Smooth muscle cell (in vitro differentiated cells): ENCODE results near the gene ANAPC16. TPM values are rescaled to one million over a fixed set of nuclear protein-coding genes. Genes with fewer than 3 reads are reported as not detected.
A peak's percentile ranks its signal among the peaks of the same experiment; 100 is the strongest.

Experiments
- DNase-seq: peaks from one replicate; lab custom pipeline; 2025; ENCODE audit not compliant: unreplicated experiment; lab: John Stamatoyannopoulos, UW
- H2AFZ ChIP-seq: fragments of 200-600 bp; sonication (generic); 2 replicates; pipeline ENCODE4 v1.6.0; 2016; ENCODE audit warnings: antibody characterized with exemption, low read depth, mild to moderate bottlenecking
- H3F3A ChIP-seq: fragments of 200-600 bp; sonication (generic); 2 replicates; pipeline ENCODE4 v1.6.0; 2017; ENCODE audit warnings: antibody characterized with exemption, low read depth
- H3K27ac ChIP-seq: fragments of 200-600 bp; sonication (generic); 2 replicates; pipeline ENCODE4 v1.5.1; 2016; ENCODE audit warnings: low read depth, mild to moderate bottlenecking
- H3K27me3 ChIP-seq: fragments of 200-600 bp; sonication (generic); 2 replicates; pipeline ENCODE4 v1.6.1; 2016; ENCODE audit warnings: low read depth, mild to moderate bottlenecking
- H3K36me3 ChIP-seq: fragments of 200-600 bp; sonication (generic); 2 replicates; pipeline ENCODE4 v1.5.1; 2016; ENCODE audit warnings: low read depth
- H3K4me1 ChIP-seq: fragments of 200-600 bp; sonication (generic); 2 replicates; pipeline ENCODE4 v1.5.1; 2016; ENCODE audit warnings: low read depth
- H3K4me2 ChIP-seq: fragments of 200-600 bp; sonication (generic); 2 replicates; pipeline ENCODE4 v1.6.0; 2016; ENCODE audit warnings: mild to moderate bottlenecking
- H3K4me3 ChIP-seq: fragments of 200-600 bp; sonication (generic); 2 replicates; pipeline ENCODE4 v1.5.1; 2016; ENCODE audit warnings: mild to moderate bottlenecking
- H3K79me2 ChIP-seq: fragments of 200-600 bp; sonication (generic); 2 replicates; pipeline ENCODE4 v1.6.0; 2016; ENCODE audit warnings: low read depth, mild to moderate bottlenecking
- H3K9ac ChIP-seq: fragments of 200-600 bp; sonication (generic); 2 replicates; pipeline ENCODE4 v1.6.0; 2016; ENCODE audit warnings: low read depth
- H3K9me3 ChIP-seq: fragments of 200-600 bp; sonication (generic); replicated peaks from 2 replicates; pipeline ENCODE4 v1.5.1; 2016; ENCODE audit warnings: low read depth
- H4K20me1 ChIP-seq: fragments of 200-600 bp; sonication (generic); 2 replicates; pipeline ENCODE4 v1.6.0; 2016; ENCODE audit warnings: low read depth
- CTCF ChIP-seq: fragments of 200-600 bp; sonication (generic); IDR thresholded peaks from 2 replicates; pipeline ENCODE4 v1.5.1; 2017; ENCODE audit warnings: borderline replicate concordance, mild to moderate bottlenecking, antibody characterized with exemption; ENCODE audit not compliant: insufficient read depth, poor library complexity, severe bottlenecking
- whole genome bisulfite sequencing: methylation state at CpG from one replicate; pipeline ENCODE4 v1.1.7; 2016; ENCODE audit warnings: low lambda C conversion rate; 5-methylcytosine and 5-hydroxymethylcytosine counted together
- polyA plus RNA-seq: library from polyadenylated mRNA; unstranded; fragments of >200 nt; fragmentation: Nextera tagmentation; extraction: Ambion mirVana; gene quantifications from 2 replicates; pipeline ENCODE4 v1.2.1, GENCODE V29; 2016
- total RNA-seq: library from RNA; depleted of rRNA; stranded (reverse); fragments of >200 nt; gene quantifications from 2 replicates; pipeline ENCODE4 v1.2.3, GENCODE V29; 2014

Gene ANAPC16
- total and polyA plus RNA-seq, 2 experiments from 2014 or later, result 76.4 to 81.8 TPM

DNA sequence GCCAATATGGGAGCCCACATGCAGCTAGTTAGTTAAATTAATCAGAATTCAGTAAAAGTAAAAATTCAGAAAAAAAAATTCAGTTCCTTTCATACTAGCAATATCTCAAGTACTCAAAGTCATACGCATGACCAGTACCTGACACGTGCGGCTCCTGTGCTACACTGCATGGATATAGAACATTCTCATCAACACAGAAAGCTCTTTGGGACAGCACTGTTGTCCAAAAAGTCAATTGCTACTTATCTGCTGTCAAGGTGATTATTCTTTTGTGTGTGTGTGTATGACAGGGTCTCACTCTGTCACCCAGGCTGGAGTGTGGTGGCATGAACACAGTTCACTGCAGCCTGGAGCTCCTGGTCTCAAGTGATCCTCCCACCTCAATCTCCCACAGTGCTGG lies 14.9 kb upstream of the ANAPC16 start:
- Histone ChIP-seq H3K27ac (no peak overlapping the region), H3F3A (no peaks in the 10 kb centered on the region), H3K4me2 (no peak overlapping the region), H4K20me1 (peaks cover 10% of the 10 kb centered on the region), H2AFZ (no peak overlapping the region), H3K4me1 (no peaks in the 10 kb centered on the region), H3K79me2 (no peaks in the 10 kb centered on the region), H3K36me3 (no peaks in the 10 kb centered on the region), H3K27me3 (no peaks in the 10 kb centered on the region), H3K4me3 (no peak overlapping the region), H3K9ac (no peak overlapping the region), H3K9me3 (no peaks in the 10 kb centered on the region)
- WGBS, result 100% methylated on average over 3 of the region's 3 CpGs
- no peak for TF ChIP-seq CTCF
- no peak for DNase-seq

- Histone ChIP-seq H3K9ac (no peak overlapping the region), H3F3A (no peaks in the 10 kb centered on the region), H3K79me2 (no peaks in the 10 kb centered on the region), H3K4me3 (no peak overlapping the region), H3K9me3 (no peaks in the 10 kb centered on the region), H3K27ac (no peak overlapping the region), H3K36me3 (no peaks in the 10 kb centered on the region), H3K4me2 (no peak overlapping the region), H4K20me1 (peaks cover 10% of the 10 kb centered on the region), H2AFZ (no peak overlapping the region), H3K27me3 (no peaks in the 10 kb centered on the region), H3K4me1 (no peaks in the 10 kb centered on the region)
- DNase-seq, result no peak
- no peak for TF ChIP-seq CTCF
- 96% methylated on average over 5 of the region's 5 CpGs for WGBS
These were observed 14.5 kb upstream of the ANAPC16 start for GRCh38 chr10:72201293-72201692.

DNA sequence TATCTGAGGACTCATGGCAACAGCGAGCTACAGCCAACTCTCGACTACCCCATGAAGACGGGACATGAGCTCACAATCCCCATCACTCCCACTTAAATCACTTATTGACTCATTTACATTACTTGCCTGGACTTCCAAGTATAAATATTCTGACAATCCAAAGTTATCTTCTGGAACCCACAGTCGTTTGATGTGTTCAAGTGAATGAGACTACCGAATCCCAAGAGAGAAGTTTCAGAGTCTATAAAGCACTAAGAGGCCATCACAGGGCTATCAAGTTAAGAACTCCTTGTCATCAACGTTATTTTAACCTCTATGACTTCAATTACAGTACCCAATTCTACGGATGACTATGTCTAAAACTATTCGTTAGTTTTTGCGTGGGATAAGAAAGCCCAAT lies 11.5 kb upstream of the ANAPC16 start:
- H3K27me3 ChIP-seq, result no peaks in the 10 kb centered on the region
- peak overlapping the region; percentile 30 for H3K27ac ChIP-seq
- TF ChIP-seq CTCF, result no peak
- H3K79me2 ChIP-seq, result no peaks in the 10 kb centered on the region
- H2AFZ ChIP-seq, result no peak overlapping the region
- no peaks in the 10 kb centered on the region for H3K36me3 ChIP-seq
- H3K4me2 ChIP-seq, result no peak overlapping the region
- 44% methylated on average over 9 of the region's 9 CpGs for WGBS
- H3K4me1 ChIP-seq, result no peaks in the 10 kb centered on the region
- H3K4me3 ChIP-seq, result no peak overlapping the region
- H3K9ac ChIP-seq, result no peak overlapping the region
- H3F3A ChIP-seq, result no peaks in the 10 kb centered on the region
- H4K20me1 ChIP-seq, result peaks cover 13% of the 10 kb centered on the region
- H3K9me3 ChIP-seq, result no peaks in the 10 kb centered on the region
- no peak for DNase-seq

GRCh38 chr10:72204724-72205123 lies 11.1 kb upstream of the ANAPC16 start:
- Histone ChIP-seq H3F3A (no peaks in the 10 kb centered on the region), H3K36me3 (no peaks in the 10 kb centered on the region), H3K79me2 (no peaks in the 10 kb centered on the region), H3K27me3 (no peaks in the 10 kb centered on the region), H3K4me1 (no peaks in the 10 kb centered on the region), H3K9ac (no peak overlapping the region), H3K4me2 (no peak overlapping the region), H2AFZ (no peak overlapping the region), H3K4me3 (no peak overlapping the region), H3K27ac (peak overlapping the region; percentile 30), H3K9me3 (no peaks in the 10 kb centered on the region), H4K20me1 (peaks cover 13% of the 10 kb centered on the region)
- DNase-seq, result no peak
- TF ChIP-seq CTCF, result no peak
- WGBS, result 63% methylated on average over 1 of the region's 1 CpG
